Adipocyte (in vitro differentiated cells): ENCODE results near the gene SPEN.
"Not testable (repeated sequence)": the region's sequence is repeated elsewhere in the genome, so short reads cannot be mapped to it uniquely, and the experiment has no call there.

Experiments used
- DNase-seq: peaks from one replicate; pipeline ENCODE4 v3.0.0-alpha.2; 2015; ENCODE audit warnings: low read depth
- H3K27me3 ChIP-seq: replicated peaks from 2 replicates; pipeline ENCODE4 v1.7.0; 2013; ENCODE audit warnings: mild to moderate bottlenecking, low read length, moderate library complexity; ENCODE audit not compliant: control insufficient read depth, insufficient read depth
- H3K36me3 ChIP-seq: 2 replicates; pipeline ENCODE4 v1.7.0; 2013; ENCODE audit warnings: low read length, mild to moderate bottlenecking, moderate library complexity; ENCODE audit not compliant: control insufficient read depth, insufficient read depth, severe bottlenecking
- H3K4me1 ChIP-seq: 2 replicates; pipeline ENCODE4 v1.7.0; 2013; ENCODE audit warnings: mild to moderate bottlenecking, low read length, moderate library complexity; ENCODE audit not compliant: control insufficient read depth, insufficient read depth
- H3K4me3 ChIP-seq: 2 replicates; pipeline ENCODE4 v1.7.0; 2013; ENCODE audit warnings: mild to moderate bottlenecking, low read length, moderate library complexity
- H3K9ac ChIP-seq: 2 replicates; pipeline ENCODE4 v1.7.0; 2013; ENCODE audit warnings: mild to moderate bottlenecking, low read length, moderate library complexity
- H3K9me3 ChIP-seq: 2 replicates; pipeline ENCODE4 v1.7.0; 2013; ENCODE audit warnings: mild to moderate bottlenecking, low read length, moderate library complexity; ENCODE audit not compliant: control insufficient read depth

The SPEN gene

DNA sequence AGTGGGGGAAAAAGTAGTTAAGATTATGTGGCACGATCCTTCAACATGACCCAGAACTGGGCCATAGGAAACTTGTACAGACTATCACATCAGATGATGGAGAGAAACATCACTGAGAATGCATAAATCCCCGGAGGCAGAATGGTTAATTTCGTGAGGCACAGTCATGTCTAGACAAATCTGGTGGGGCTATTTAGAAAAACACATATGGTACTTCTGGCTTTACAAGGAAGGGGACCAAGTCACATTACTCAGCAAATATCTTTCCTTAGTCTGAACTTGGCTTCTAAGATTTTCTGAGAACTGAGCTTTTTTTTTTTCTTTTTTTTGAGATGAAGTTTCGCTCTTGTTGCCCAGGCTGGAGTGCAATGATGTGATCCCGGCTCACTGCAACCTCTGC, 30.8 kb upstream of the SPEN start:
- Histone ChIP-seq H3K4me3 (no peak overlapping the region), H3K9me3 (no peaks in the 10 kb centered on the region), H3K36me3 (no peaks in the 10 kb centered on the region), H3K27me3 (no peaks in the 10 kb centered on the region), H3K9ac (no peak overlapping the region), H3K4me1 (peaks cover 20% of the 10 kb centered on the region)
- no peak for DNase-seq

DNA sequence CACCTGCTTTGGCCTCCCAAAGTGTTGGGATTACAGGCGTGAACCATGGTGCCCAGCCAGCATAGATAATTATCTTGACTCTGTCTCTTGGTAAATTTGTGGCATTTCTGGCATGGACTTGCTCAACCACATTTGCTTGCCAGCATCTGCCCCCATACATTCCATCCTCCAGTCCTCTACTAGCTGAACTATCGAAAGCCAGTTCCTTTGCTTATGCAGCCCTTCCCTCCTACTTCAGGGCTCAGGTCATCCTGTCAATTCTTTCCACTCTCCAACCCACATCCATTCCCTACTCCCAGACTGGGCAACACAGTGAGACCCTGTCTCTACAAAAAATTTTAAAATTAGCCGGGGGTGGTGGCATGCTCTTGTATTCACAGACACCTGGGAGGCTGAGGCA, 27.0 kb upstream of the SPEN start:
- H3K4me1 ChIP-seq, result peaks cover 19% of the 10 kb centered on the region
- no peak overlapping the region for H3K9ac ChIP-seq
- no peaks in the 10 kb centered on the region for H3K36me3 ChIP-seq
- peak; percentile 52 for DNase-seq
- no peaks in the 10 kb centered on the region for H3K9me3 ChIP-seq
- no peak overlapping the region for H3K4me3 ChIP-seq
- H3K27me3 ChIP-seq, result no peaks in the 10 kb centered on the region

DNA sequence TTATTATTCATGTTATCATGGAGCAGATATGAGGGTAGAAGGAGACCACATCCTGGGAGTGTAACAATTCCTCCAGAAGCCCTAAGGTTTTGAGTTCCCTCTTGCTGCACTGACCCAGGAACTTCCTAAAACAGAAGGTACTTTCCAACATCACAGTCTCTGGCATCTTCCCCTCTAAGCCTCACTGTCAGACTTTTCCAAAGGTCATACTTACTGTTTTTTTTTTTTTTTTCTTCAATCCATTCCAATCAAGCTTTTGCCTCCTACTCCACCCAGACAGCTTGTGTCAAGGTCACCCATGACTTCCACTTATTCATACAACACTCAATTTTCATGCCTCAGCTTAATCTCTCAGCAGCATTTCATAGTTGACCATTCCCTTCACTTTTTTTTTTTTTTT, 21.7 kb upstream of the SPEN start:
- H3K36me3 ChIP-seq, result no peaks in the 10 kb centered on the region
- peak overlapping the region; percentile 44 for H3K4me3 ChIP-seq
- peaks cover 11% of the 10 kb centered on the region for H3K4me1 ChIP-seq
- H3K9me3 ChIP-seq, result no peaks in the 10 kb centered on the region
- peak; percentile 31 for DNase-seq
- no peaks in the 10 kb centered on the region for H3K27me3 ChIP-seq
- H3K9ac ChIP-seq, result peak overlapping the region; percentile 40

DNA sequence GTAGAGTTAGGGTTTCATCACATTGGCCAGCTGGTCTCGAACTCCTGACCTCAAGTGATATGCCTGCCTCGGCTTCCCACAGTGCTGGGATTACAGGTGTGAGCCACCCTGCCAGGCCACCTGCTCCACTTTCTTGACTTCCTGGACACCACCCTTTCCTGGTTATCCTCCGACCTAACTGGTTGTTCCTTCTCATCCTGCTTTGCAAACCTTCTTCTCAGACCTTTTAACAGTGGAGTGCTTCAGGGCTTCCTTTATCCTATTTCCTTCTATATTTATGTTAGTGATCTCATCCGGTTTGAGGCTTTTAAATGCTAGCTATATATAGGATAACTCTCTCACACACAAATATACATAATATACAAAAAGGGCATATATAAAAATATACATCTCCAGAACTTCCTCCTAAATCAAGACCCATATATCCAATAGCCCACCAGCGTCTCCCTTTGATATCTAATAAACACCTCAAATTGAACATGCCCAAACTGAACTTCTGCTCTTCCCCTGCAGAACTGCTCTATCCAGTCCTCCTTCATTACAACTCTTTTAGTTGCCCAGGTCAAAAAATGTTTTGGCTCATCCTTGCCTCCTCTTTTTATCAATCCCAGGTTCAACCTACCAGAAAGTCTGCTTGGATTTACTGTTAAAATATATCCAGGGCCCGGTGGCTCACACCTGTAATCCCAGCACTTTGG, 20.5 kb upstream of the SPEN start:
- no peak overlapping the region for H3K9ac ChIP-seq
- no peaks in the 10 kb centered on the region for H3K27me3 ChIP-seq
- no peaks in the 10 kb centered on the region for H3K36me3 ChIP-seq
- no peak for DNase-seq
- H3K4me1 ChIP-seq, result peaks cover 14% of the 10 kb centered on the region
- H3K9me3 ChIP-seq, result no peaks in the 10 kb centered on the region
- no peak overlapping the region for H3K4me3 ChIP-seq

DNA sequence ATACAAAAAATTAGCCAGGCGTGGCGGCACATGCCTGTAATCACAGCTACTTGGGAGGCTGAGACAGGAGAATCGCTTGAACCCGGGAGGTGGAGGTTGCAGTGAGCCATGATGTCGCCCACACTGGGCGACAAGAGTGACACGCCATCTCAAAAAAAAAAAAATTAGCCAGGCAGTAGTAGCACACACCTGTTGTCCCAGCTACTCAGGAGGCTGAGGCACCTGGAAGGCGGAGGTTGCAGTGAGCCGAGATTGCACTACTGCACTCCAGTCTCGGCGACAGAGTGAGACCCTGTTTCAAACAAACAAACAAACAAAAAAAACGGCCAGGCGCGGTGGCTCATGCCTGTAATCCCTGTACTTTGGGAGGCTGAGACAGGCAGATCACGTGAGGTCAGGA, 19.9 kb upstream of the SPEN start:
- not testable (repeated sequence) for DNase-seq, H3K9me3 ChIP-seq, H3K4me3 ChIP-seq, H3K36me3 ChIP-seq, H3K9ac ChIP-seq, H3K27me3 ChIP-seq
- peaks cover 18% of the 10 kb centered on the region for H3K4me1 ChIP-seq

DNA sequence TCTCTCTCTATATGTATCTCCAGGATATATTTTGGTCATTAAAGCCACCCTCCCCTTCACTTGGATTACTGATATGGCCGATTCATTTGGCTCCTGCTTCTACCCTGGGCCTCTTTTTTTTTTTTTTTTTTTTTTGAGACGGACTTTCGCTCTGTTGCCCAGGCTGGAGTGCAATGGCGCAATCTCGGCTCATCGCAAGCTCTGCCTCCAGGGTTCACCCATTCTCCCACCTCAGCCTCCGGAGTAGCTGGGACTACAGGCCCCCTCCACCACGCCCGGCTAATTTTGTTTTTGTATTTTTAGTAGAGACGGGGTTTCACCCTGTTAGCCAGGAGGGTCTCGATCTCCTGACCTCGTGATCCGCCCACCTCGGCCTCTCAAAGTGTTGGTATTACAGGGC, 18.6 kb upstream of the SPEN start:
- H3K27me3 ChIP-seq, H3K36me3 ChIP-seq, H3K9ac ChIP-seq, H3K9me3 ChIP-seq, DNase-seq, H3K4me3 ChIP-seq: not testable (repeated sequence)
- H3K4me1 ChIP-seq, result peaks cover 29% of the 10 kb centered on the region

DNA sequence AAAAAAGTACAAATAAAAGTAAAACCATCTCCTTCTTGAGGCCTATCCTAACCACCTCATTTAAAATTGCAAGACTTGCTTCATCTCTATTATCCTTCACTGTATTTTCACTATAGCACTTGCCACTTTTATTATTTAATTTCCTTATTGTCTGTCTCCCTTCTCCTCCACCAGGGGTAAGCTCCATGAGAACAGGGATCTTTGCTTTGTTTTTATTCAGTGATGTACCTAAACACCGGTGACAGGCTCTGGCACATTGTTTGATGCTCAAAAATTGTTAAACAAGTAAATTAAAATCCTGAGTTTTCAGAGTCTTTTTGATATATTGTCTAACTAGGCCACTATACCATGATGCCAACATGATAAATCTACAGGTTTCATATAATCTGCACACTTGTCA, 17.2 kb upstream of the SPEN start:
- H3K4me1 ChIP-seq, result peaks cover 27% of the 10 kb centered on the region
- H3K4me3 ChIP-seq, result no peak overlapping the region
- DNase-seq, result no peak
- no peaks in the 10 kb centered on the region for H3K36me3 ChIP-seq
- no peaks in the 10 kb centered on the region for H3K9me3 ChIP-seq
- no peaks in the 10 kb centered on the region for H3K27me3 ChIP-seq
- H3K9ac ChIP-seq, result no peak overlapping the region

DNA sequence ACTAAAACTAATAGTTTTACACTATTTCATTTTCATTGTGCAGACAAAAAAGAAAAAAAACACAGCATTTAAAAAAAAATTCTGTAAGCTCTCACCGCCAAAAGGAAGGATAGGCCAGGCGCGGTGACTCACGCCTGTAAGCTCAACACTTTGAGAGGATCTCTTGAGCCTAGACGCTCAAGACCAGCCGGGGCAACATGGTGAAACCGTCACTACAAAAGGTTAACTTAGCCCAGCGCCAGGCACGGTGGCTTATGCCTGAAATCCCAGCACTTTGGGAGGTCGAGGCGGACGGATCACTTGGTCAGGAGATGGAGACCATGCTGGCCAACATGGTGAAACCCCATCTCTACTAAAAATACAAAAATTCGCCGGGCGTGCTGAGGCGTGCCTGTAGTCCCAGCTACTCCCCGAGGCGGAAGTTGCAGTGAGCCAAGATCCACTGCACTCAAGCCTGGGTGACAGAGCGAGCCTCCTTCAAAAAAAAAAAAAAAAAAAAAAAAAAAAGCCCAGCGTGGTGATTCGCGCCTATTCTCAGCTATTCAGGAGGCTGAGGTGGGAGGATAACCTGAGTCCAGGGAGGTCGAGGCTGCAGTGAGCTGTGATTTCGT, 14.3 kb upstream of the SPEN start:
- Histone ChIP-seq H3K9ac (peak overlapping the region; percentile 98), H3K4me3 (peak overlapping the region; percentile 92), H3K4me1 (peaks cover 20% of the 10 kb centered on the region), H3K9me3 (no peaks in the 10 kb centered on the region), H3K27me3 (no peaks in the 10 kb centered on the region), H3K36me3 (no peaks in the 10 kb centered on the region)
- DNase-seq, result no peak

DNA sequence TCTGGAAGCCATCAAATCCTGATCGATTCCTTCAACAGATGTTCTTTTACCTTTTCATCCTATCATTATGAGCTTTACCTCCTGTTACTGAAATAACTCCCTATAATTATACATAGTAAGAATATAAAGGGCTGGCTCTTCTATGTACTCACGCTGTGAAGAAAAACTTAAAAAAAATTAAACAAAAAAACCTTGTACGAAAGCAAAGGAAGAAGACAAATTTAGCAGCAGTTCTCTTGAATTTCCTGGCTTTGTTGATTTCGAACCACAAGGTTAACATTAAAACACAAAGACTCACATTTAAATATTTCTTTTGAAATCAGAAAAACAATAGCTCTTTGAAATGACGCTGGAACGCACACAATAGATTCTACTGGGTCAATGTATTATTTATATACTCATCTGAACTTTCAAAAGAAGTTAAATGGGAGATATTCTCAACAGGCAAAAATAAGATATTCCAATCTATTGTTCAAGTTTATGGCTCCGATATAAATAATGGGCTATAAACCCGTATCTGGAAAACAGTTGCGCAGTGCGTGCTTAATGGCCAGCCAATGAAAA, 13.6 kb upstream of the SPEN start:
- H3K9me3 ChIP-seq, result no peaks in the 10 kb centered on the region
- H3K27me3 ChIP-seq, result no peaks in the 10 kb centered on the region
- peak overlapping the region; percentile 98 for H3K9ac ChIP-seq
- peak; percentile 38 for DNase-seq
- peak overlapping the region; percentile 92 for H3K4me3 ChIP-seq
- H3K4me1 ChIP-seq, result peaks cover 20% of the 10 kb centered on the region
- no peaks in the 10 kb centered on the region for H3K36me3 ChIP-seq

DNA sequence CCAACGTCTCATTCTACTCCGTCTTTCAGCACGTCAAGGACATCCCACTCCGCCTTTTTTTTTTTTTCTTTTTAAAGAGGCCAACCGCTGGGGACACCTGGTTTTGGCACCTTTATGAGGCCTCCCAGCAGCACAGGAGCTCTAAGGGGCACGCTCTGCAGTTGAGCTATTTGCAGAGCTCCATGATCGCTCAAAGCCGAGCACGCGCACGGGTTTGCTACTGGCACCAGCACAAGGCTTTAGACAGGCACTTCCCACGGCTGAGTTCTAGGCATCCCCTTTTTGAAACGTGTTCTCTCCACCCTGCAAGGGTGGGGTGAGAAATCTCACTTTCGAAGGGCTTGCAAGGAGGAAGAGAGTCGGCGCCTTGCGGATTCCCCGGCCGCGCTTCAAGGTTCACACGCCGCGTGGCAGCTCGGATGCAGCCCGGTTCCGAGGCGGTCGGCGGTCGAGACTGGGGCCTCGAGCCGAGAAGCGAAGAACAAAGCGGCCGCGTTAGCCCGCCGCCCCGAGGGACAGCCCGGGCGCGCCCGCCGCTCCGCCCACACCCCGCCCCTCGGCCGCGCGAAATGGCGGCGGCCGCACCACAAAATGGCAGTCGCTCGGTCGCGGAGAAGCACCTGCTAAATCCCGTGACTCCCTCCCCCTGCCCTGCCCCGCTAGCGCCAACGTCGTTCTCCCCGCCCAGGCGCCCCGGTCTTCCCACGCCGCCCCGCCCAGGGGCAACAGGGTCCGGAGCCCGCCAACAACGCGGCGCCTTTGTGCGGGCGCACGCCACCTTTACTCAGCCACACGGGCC, 12.9 kb upstream of the SPEN start:
- Histone ChIP-seq H3K9me3 (no peaks in the 10 kb centered on the region), H3K27me3 (no peaks in the 10 kb centered on the region), H3K36me3 (no peaks in the 10 kb centered on the region), H3K4me3 (peak overlapping the region; percentile 92), H3K4me1 (peaks cover 20% of the 10 kb centered on the region), H3K9ac (peak overlapping the region; percentile 98)
- peak; percentile 93 for DNase-seq

DNA sequence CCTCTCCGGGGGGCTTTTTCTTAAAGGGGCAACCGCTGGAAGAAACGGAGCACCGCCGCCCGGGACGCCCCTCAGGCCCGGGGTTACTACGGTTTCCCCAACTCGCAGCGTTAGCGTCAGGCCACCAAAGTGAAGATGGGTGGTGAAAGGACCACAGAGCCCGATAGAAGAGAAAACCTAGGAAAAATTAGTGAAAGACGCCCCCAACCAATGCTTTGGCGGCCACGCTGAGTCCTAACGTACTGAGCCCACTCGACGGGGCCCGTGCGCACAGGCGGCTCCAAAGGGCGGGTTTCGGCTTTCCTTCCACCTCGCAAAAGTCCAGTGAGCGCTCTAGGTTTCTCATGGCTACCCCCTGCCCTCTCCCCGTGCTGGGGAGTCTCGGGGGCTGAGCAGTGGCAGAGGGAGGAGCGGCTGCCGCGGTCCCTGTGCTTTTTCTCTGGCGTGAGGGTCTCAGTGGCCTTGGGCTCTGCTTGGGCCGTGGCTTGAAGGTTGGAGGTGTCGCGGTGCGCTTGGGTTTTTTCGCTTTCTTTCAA, 12.2 kb upstream of the SPEN start:
- Histone ChIP-seq H3K9ac (peak overlapping the region; percentile 98), H3K4me3 (peak overlapping the region; percentile 92), H3K4me1 (peaks cover 20% of the 10 kb centered on the region), H3K9me3 (no peaks in the 10 kb centered on the region), H3K36me3 (no peaks in the 10 kb centered on the region), H3K27me3 (no peaks in the 10 kb centered on the region)
- DNase-seq, result no peak
